Fibroblast of lung (primary cell): Measurements from ENCODE around the gene HYAL4.

Source experiments
- CTCF ChIP-seq, 2 donors: IDR thresholded peaks in 1 of 2; conservative IDR thresholded peaks in 1 of 2; 1 replicate in 1 of 2; 2 replicates in 1 of 2; pipeline ENCODE4 v1.5.1; 2011 to 2012; ENCODE audit warnings: low read length in 2 of 2, control low read depth in 1 of 2, inconsistent platforms in 1 of 2, low read depth in 1 of 2, mild to moderate bottlenecking in 1 of 2
- EZH2 ChIP-seq: IDR thresholded peaks from 2 replicates; pipeline ENCODE4 v1.5.1; 2012; ENCODE audit warnings: low read length, control low read depth, mild to moderate bottlenecking; ENCODE audit errors: missing control alignments

- no peak for TF ChIP-seq CTCF (conservative IDR thresholded peaks at IDR 0.05 in 1 of 2, IDR thresholded peaks at IDR 0.05 in 1 of 2; ENCODE audit: low read depth in 1 of 2, low read length in 2 of 2)
- TF ChIP-seq EZH2: no peak
These were observed 36.3 kb downstream of the HYAL4 start for GRCh38 chr7:123881300-123881699.
